Measurements from ENCODE around the gene SMG9. TPM values are rescaled to one million over a fixed set of nuclear protein-coding genes. Genes with fewer than 3 reads are reported as not detected.
A peak's percentile ranks its signal among the peaks of the same experiment; 100 is the strongest.

SMG9 gene
- total RNA-seq, 1 experiment from 2014 or later, result 49.9 TPM

- no TSS peak for BruUV-seq (replicated peaks)
- intact Hi-C loops (cut with micrococcal nuclease; ENCODE audit: unreplicated experiment), result no loop called here
- no peaks in the 10 kb centered on the region for H3K9me3 ChIP-seq (ENCODE audit: control insufficient read depth, insufficient read depth, low read depth, low read length)
- H3K27me3 ChIP-seq (ENCODE audit: control insufficient read depth, insufficient read depth, low read length), result no peaks in the 10 kb centered on the region
- ChIA-PET CTCF (no interaction called here), POLR2A (no interaction called here)
- H3K4me3 ChIP-seq (ENCODE audit: low read depth in 2 of 2, low read length in 2 of 2), result peak overlapping the region; percentile 11 to 40; a peak in 3 of 4 replicates
- DNase-seq (ENCODE audit: low read depth, low spot score) (no peak), ATAC-seq (no peak)
- H3K36me3 ChIP-seq (ENCODE audit: control insufficient read depth, insufficient read depth, low read length), result no peaks in the 10 kb centered on the region; the same call in 1 of the 2 replicates
- TF ChIP-seq REST (IDR thresholded peaks at IDR 0.05; ENCODE audit: insufficient read depth in 1 of 2, low read depth in 2 of 2, low read length in 1 of 2), result no peak
- no peak for TF ChIP-seq CTCF (IDR thresholded peaks at IDR 0.05)
- TF ChIP-seq SIN3A (IDR thresholded peaks at IDR 0.05; ENCODE audit: borderline replicate concordance, insufficient read depth, low read depth, low read length), result no peak
- no peak for TF ChIP-seq TCF7L2 (IDR thresholded peaks at IDR 0.05; ENCODE audit: low read depth, low read length)
- no peak for TF ChIP-seq POLR2AphosphoS5 (IDR thresholded peaks at IDR 0.05; ENCODE audit: low read depth, low read length)
- H3K4me1 ChIP-seq (ENCODE audit: control insufficient read depth, insufficient read depth, low read length), result peaks cover 53% of the 10 kb centered on the region
- in situ Hi-C loops (cut with HindIII; ENCODE audit: low pct_unique_long_range_greater_than_20kb, low sequenced_read_pairs), result no loop called here
- H3K27ac ChIP-seq (ENCODE audit: low read length), result peak overlapping the region; percentile 98
Observed at GRCh38 chr19:43783636-43784035, 28.9 kb upstream of the SMG9 start.

- in situ Hi-C loops (cut with HindIII; ENCODE audit: low pct_unique_long_range_greater_than_20kb, low sequenced_read_pairs) (no loop called here), intact Hi-C loops (cut with micrococcal nuclease; ENCODE audit: unreplicated experiment) (no loop called here)
- no peak for TF ChIP-seq CTCF (IDR thresholded peaks at IDR 0.05)
- TF ChIP-seq TCF7L2 (IDR thresholded peaks at IDR 0.05; ENCODE audit: low read depth, low read length), result no peak
- TF ChIP-seq REST (IDR thresholded peaks at IDR 0.05; ENCODE audit: insufficient read depth in 1 of 2, low read depth in 2 of 2, low read length in 1 of 2), result no peak
- no peak for TF ChIP-seq POLR2AphosphoS5 (IDR thresholded peaks at IDR 0.05; ENCODE audit: low read depth, low read length)
- no peak for TF ChIP-seq SIN3A (IDR thresholded peaks at IDR 0.05; ENCODE audit: borderline replicate concordance, insufficient read depth, low read depth, low read length)
- ATAC-seq (peak; percentile 12; the same call in 1 of the 2 replicates), DNase-seq (ENCODE audit: low read depth, low spot score) (no peak)
- Histone ChIP-seq H3K4me3 (ENCODE audit: low read depth in 2 of 2, low read length in 2 of 2) (peak overlapping the region; percentile 30 to 47), H3K27me3 (ENCODE audit: control insufficient read depth, insufficient read depth, low read length) (no peaks in the 10 kb centered on the region), H3K36me3 (ENCODE audit: control insufficient read depth, insufficient read depth, low read length) (no peaks in the 10 kb centered on the region; the same call in 1 of the 2 replicates), H3K27ac (ENCODE audit: low read length) (peak overlapping the region; percentile 98), H3K4me1 (ENCODE audit: control insufficient read depth, insufficient read depth, low read length) (peaks cover 59% of the 10 kb centered on the region), H3K9me3 (ENCODE audit: control insufficient read depth, insufficient read depth, low read depth, low read length) (no peaks in the 10 kb centered on the region)
- no TSS peak for BruUV-seq (replicated peaks)
- ChIA-PET CTCF (no interaction called here), POLR2A (no interaction called here)
Observed at GRCh38 chr19:43782689-43783231, 28.0 kb upstream of the SMG9 start.
